K562 (cell line): ENCODE data around the gene PIEZO2.

Experiments
- BCLAF1 ChIP-seq, 2 experiments: fragments of 450-650 bp in 1 of 2; IDR thresholded peaks; 2 replicates each; pipeline ENCODE4 v1.6.1; 2011 to 2017; ENCODE audit warnings: low read depth in 2 of 2, antibody characterized with exemption in 1 of 2, borderline replicate concordance in 1 of 2, low read length in 1 of 2, mild to moderate bottlenecking in 1 of 2, mixed read lengths in 1 of 2; ENCODE audit not compliant: control insufficient read depth in 1 of 2
- FOXK1 ChIP-seq: sonication (generic); formaldehyde crosslinking; IDR thresholded peaks from 2 replicates; pipeline ENCODE4 v1.8.0; 2022; ENCODE audit warnings: missing genetic modification reagents, mild to moderate bottlenecking, borderline replicate concordance
- HMGXB4 ChIP-seq: sonication (generic); formaldehyde crosslinking; IDR thresholded peaks from 2 replicates; pipeline ENCODE4 v1.8.1; 2023; ENCODE audit warnings: mild to moderate bottlenecking, missing genetic modification reagents
- NCOA4 ChIP-seq: fragments of 450-650 bp; IDR thresholded peaks from 2 replicates; pipeline ENCODE4 v1.6.1; 2018; ENCODE audit warnings: mild to moderate bottlenecking; ENCODE audit not compliant: partially characterized antibody
- NKRF ChIP-seq: fragments of 450-650 bp; IDR thresholded peaks from 2 replicates; pipeline ENCODE4 v1.6.1; 2016; ENCODE audit warnings: borderline replicate concordance
- NR4A1 ChIP-seq, 2 experiments: fragments of 250-450 bp in 1 of 2; fragments of 450-650 bp in 1 of 2; sonication (Bioruptor Pico) in 1 of 2; IDR thresholded peaks; 2 replicates each; pipeline versions ENCODE4 v1.4.0 to v1.6.1; 2016 to 2020; ENCODE audit warnings: mild to moderate bottlenecking in 2 of 2, missing compliant biosample characterization in 1 of 2, missing genetic modification characterization in 1 of 2, moderate library complexity in 1 of 2
- POLR2A ChIP-seq: fragments of 450-650 bp; conservative IDR thresholded peaks from 2 replicates; pipeline ENCODE4 v1.6.1; 2016
- PPARD ChIP-seq: fragments of 250-450 bp; sonication (Bioruptor Pico); IDR thresholded peaks from 2 replicates; pipeline ENCODE4 v1.8.0; 2022; ENCODE audit warnings: inconsistent platforms, mild to moderate bottlenecking, moderate library complexity
- RBM34 ChIP-seq: fragments of 200-400 bp; formaldehyde crosslinking; IDR thresholded peaks from 2 replicates; pipeline ENCODE4 v1.6.1; 2018; ENCODE audit warnings: low read length, borderline replicate concordance; ENCODE audit not compliant: insufficient read depth
- USF1 ChIP-seq: sonication (generic); formaldehyde crosslinking; IDR thresholded peaks from 2 replicates; pipeline ENCODE4 v1.9.0; 2022; ENCODE audit warnings: mild to moderate bottlenecking, missing genetic modification reagents

- no peak for TF ChIP-seq NR4A1 (CRISPR knock-in tag; IDR thresholded peaks at IDR 0.05)
- no peak for TF ChIP-seq NR4A1 (tag; IDR thresholded peaks at IDR 0.05)
- TF ChIP-seq POLR2A = no peak
- no peak for TF ChIP-seq PPARD
- TF ChIP-seq BCLAF1 (IDR thresholded peaks at IDR 0.05; ENCODE audit: borderline replicate concordance in 1 of 2, control insufficient read depth in 1 of 2, low read depth in 2 of 2, low read length in 1 of 2) = no peak
- no peak for TF ChIP-seq FOXK1 (CRISPR knock-in tag)
- TF ChIP-seq NCOA4 = no peak
- TF ChIP-seq HMGXB4 = no peak
- no peak for TF ChIP-seq USF1 (CRISPR knock-in tag)
- no peak for TF ChIP-seq RBM34
- TF ChIP-seq NKRF = no peak
Observed at GRCh38 chr18:10930076-10930475, 219.3 kb downstream of the PIEZO2 start.
